Testis (tissue), 2 donors: ENCODE data around the gene DAB2IP.

Experiments used
- CTCF ChIP-seq, 3 experiments: fragments of 450-650 bp in 2 of 3; fragments of 200-600 bp in 1 of 3; sonication (generic) in 1 of 3; IDR thresholded peaks; one replicate each; pipeline ENCODE4 v1.5.1; 2016 to 2019; ENCODE audit warnings: antibody characterized with exemption in 3 of 3, mild to moderate bottlenecking in 2 of 3, moderate library complexity in 1 of 3
- POLR2A ChIP-seq: fragments of 450-650 bp; IDR thresholded peaks from one replicate; pipeline ENCODE4 v1.6.1; 2017; ENCODE audit warnings: antibody characterized with exemption, mild to moderate bottlenecking, moderate library complexity

- TF ChIP-seq POLR2A (no peak), CTCF (IDR thresholded peaks at IDR 0.05) (no peak)
These were observed 28.8 kb upstream of the DAB2IP start for GRCh38 chr9:121622387-121623203.
